ENCODE measurements around the gene PDGFA.

- TF ChIP-seq CTCF (IDR thresholded peaks at IDR 0.05) (no peak), POLR2A (IDR thresholded peaks at IDR 0.05) (no peak)
Observed at GRCh38 chr7:553636-554111, 34.0 kb upstream of the PDGFA start.
